Smooth muscle cell (in vitro differentiated cells): ENCODE results near the gene RPS19BP1. TPM values are rescaled to one million over a fixed set of nuclear protein-coding genes. Genes with fewer than 3 reads are reported as not detected.

ENCODE experiments used
- DNase-seq: peaks from one replicate; lab custom pipeline; 2025; ENCODE audit not compliant: unreplicated experiment; lab: John Stamatoyannopoulos, UW
- H2AFZ ChIP-seq: fragments of 200-600 bp; sonication (generic); 2 replicates; pipeline ENCODE4 v1.6.0; 2016; ENCODE audit warnings: antibody characterized with exemption, low read depth, mild to moderate bottlenecking
- H3F3A ChIP-seq: fragments of 200-600 bp; sonication (generic); 2 replicates; pipeline ENCODE4 v1.6.0; 2017; ENCODE audit warnings: antibody characterized with exemption, low read depth
- H3K27ac ChIP-seq: fragments of 200-600 bp; sonication (generic); 2 replicates; pipeline ENCODE4 v1.5.1; 2016; ENCODE audit warnings: low read depth, mild to moderate bottlenecking
- H3K27me3 ChIP-seq: fragments of 200-600 bp; sonication (generic); 2 replicates; pipeline ENCODE4 v1.6.1; 2016; ENCODE audit warnings: low read depth, mild to moderate bottlenecking
- H3K36me3 ChIP-seq: fragments of 200-600 bp; sonication (generic); 2 replicates; pipeline ENCODE4 v1.5.1; 2016; ENCODE audit warnings: low read depth
- H3K4me1 ChIP-seq: fragments of 200-600 bp; sonication (generic); 2 replicates; pipeline ENCODE4 v1.5.1; 2016; ENCODE audit warnings: low read depth
- H3K4me2 ChIP-seq: fragments of 200-600 bp; sonication (generic); 2 replicates; pipeline ENCODE4 v1.6.0; 2016; ENCODE audit warnings: mild to moderate bottlenecking
- H3K4me3 ChIP-seq: fragments of 200-600 bp; sonication (generic); 2 replicates; pipeline ENCODE4 v1.5.1; 2016; ENCODE audit warnings: mild to moderate bottlenecking
- H3K79me2 ChIP-seq: fragments of 200-600 bp; sonication (generic); 2 replicates; pipeline ENCODE4 v1.6.0; 2016; ENCODE audit warnings: low read depth, mild to moderate bottlenecking
- H3K9ac ChIP-seq: fragments of 200-600 bp; sonication (generic); 2 replicates; pipeline ENCODE4 v1.6.0; 2016; ENCODE audit warnings: low read depth
- H3K9me3 ChIP-seq: fragments of 200-600 bp; sonication (generic); replicated peaks from 2 replicates; pipeline ENCODE4 v1.5.1; 2016; ENCODE audit warnings: low read depth
- H4K20me1 ChIP-seq: fragments of 200-600 bp; sonication (generic); 2 replicates; pipeline ENCODE4 v1.6.0; 2016; ENCODE audit warnings: low read depth
- CTCF ChIP-seq: fragments of 200-600 bp; sonication (generic); IDR thresholded peaks from 2 replicates; pipeline ENCODE4 v1.5.1; 2017; ENCODE audit warnings: borderline replicate concordance, mild to moderate bottlenecking, antibody characterized with exemption; ENCODE audit not compliant: insufficient read depth, poor library complexity, severe bottlenecking
- WGBS: methylation state at CpG from one replicate; pipeline ENCODE4 v1.1.7; 2016; ENCODE audit warnings: low lambda C conversion rate; 5-methylcytosine and 5-hydroxymethylcytosine counted together
- polyA plus RNA-seq: library from polyadenylated mRNA; unstranded; fragments of >200 nt; fragmentation: Nextera tagmentation; extraction: Ambion mirVana; gene quantifications from 2 replicates; pipeline ENCODE4 v1.2.1, GENCODE V29; 2016
- total RNA-seq: library from RNA; depleted of rRNA; stranded (reverse); fragments of >200 nt; gene quantifications from 2 replicates; pipeline ENCODE4 v1.2.3, GENCODE V29; 2014

The RPS19BP1 gene
- total and polyA plus RNA-seq, 2 experiments from 2014 or later: 71.6 to 97.1 TPM

- no peak for DNase-seq
- no peaks in the 10 kb centered on the region for H3F3A ChIP-seq
- H3K4me1 ChIP-seq: no peaks in the 10 kb centered on the region
- no peak overlapping the region for H3K4me2 ChIP-seq
- H3K9me3 ChIP-seq: no peaks in the 10 kb centered on the region
- H3K27ac ChIP-seq: no peak overlapping the region
- H3K4me3 ChIP-seq: no peak overlapping the region
- H3K36me3 ChIP-seq: no peaks in the 10 kb centered on the region
- WGBS: 74% methylated on average over 3 of the region's 3 CpGs
- TF ChIP-seq CTCF: no peak
- H3K9ac ChIP-seq: no peak overlapping the region
- no peaks in the 10 kb centered on the region for H3K79me2 ChIP-seq
- H2AFZ ChIP-seq: no peak overlapping the region
- H4K20me1 ChIP-seq: no peaks in the 10 kb centered on the region
- peaks cover 70% of the 10 kb centered on the region for H3K27me3 ChIP-seq
Observed at GRCh38 chr22:39553429-39553828, 20.9 kb upstream of the RPS19BP1 start.

DNA sequence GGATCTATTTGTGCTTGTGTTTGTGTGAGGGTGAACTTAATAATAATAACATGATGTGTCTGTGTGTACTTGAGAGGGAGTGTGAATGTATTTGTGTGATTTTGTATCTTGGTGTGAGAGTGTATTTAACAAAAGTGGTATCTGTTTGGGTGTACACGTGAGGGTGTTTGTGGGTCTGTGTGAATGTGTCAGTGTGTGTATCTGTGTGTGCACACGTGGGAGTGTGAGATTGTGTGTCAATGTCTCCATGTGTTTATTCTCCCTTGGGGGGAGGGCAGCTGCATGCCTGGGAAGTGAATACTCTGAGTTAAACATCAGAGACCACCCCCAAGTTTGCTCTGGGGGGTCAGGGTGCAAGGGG lies 15.0 kb upstream of the RPS19BP1 start:
- Histone ChIP-seq H3K4me2 (no peak overlapping the region), H3K79me2 (no peaks in the 10 kb centered on the region), H3K27ac (no peak overlapping the region), H3K9ac (no peak overlapping the region), H4K20me1 (no peaks in the 10 kb centered on the region), H3K9me3 (no peaks in the 10 kb centered on the region), H3K27me3 (peaks cover 43% of the 10 kb centered on the region), H3K4me3 (no peak overlapping the region), H3F3A (no peaks in the 10 kb centered on the region), H3K36me3 (no peaks in the 10 kb centered on the region), H2AFZ (no peak overlapping the region), H3K4me1 (no peaks in the 10 kb centered on the region)
- 57% methylated on average over 2 of the region's 2 CpGs for WGBS
- DNase-seq: no peak
- no peak for TF ChIP-seq CTCF

DNA sequence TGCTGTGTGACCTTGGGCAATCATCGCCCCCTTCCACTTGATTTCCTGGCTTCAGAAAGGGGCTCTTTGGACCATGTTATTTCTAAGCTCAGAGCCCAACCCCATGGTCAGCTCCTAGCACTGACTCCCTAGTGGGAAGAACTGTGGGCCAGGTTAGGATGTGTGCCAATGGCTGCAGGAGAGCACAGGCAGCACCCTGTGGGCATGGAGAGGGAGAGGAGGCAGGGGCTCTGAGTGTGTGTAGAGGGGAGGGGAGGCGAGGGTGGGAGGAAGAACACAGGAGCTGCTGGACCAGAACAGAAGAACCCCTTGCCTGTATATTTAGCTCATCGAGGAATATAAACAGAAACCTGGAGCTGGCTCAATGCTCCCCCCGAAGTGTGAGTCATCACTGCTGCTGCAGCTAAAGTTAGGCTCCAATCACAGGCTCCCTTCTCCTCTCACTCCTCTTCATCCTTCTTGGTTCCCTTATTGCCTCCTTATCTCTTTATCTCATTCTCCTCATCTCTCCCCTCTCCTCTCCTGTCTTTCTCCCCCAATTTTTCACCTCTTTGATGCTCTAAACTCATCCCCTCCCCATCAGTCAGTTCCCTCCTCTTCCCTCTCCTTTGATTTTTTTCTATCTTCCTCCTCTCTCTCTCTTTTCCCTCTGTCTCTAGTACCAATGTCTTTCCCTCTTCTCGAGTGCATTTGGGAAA lies 14.5 kb upstream of the RPS19BP1 start:
- no peak for DNase-seq
- Histone ChIP-seq H3K79me2 (no peaks in the 10 kb centered on the region), H3K36me3 (no peaks in the 10 kb centered on the region), H3K4me3 (no peak overlapping the region), H3K4me2 (no peak overlapping the region), H3K27ac (no peak overlapping the region), H4K20me1 (no peaks in the 10 kb centered on the region), H3K27me3 (peaks cover 38% of the 10 kb centered on the region), H3K9ac (no peak overlapping the region), H3K9me3 (no peaks in the 10 kb centered on the region), H2AFZ (no peak overlapping the region), H3F3A (no peaks in the 10 kb centered on the region), H3K4me1 (no peaks in the 10 kb centered on the region)
- WGBS: 52% methylated on average over 5 of the region's 5 CpGs
- TF ChIP-seq CTCF: no peak
